Measurements from ENCODE around the gene HDC.

HDC gene, protein sequence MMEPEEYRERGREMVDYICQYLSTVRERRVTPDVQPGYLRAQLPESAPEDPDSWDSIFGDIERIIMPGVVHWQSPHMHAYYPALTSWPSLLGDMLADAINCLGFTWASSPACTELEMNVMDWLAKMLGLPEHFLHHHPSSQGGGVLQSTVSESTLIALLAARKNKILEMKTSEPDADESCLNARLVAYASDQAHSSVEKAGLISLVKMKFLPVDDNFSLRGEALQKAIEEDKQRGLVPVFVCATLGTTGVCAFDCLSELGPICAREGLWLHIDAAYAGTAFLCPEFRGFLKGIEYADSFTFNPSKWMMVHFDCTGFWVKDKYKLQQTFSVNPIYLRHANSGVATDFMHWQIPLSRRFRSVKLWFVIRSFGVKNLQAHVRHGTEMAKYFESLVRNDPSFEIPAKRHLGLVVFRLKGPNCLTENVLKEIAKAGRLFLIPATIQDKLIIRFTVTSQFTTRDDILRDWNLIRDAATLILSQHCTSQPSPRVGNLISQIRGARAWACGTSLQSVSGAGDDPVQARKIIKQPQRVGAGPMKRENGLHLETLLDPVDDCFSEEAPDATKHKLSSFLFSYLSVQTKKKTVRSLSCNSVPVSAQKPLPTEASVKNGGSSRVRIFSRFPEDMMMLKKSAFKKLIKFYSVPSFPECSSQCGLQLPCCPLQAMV

DNA sequence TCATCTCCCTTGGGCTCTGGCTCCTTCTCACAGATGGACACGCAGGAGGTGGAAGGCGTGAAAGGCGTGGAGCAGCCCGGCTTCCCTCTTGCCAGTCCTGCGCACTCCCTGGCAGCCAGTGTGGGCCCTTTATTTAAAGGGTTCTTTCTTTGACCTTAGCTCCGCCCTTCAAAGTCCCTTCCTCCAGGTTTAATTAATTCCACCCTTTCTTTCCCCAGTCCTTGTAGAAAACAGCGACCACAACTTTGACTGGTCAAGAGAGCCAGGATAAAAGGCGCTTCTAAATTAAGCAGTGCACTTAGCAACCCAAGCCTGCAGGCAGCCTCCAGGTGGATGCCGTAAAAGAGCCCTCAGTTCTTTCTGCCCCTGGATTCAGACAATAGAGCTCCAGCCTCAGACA lies at the start of gene HDC:
HDC (minus strand) TSS at position 107 of the 400 bp plus-strand sequence; CDS start at position 4, 103 bp downstream.
- no peak for DNase-seq

DNA sequence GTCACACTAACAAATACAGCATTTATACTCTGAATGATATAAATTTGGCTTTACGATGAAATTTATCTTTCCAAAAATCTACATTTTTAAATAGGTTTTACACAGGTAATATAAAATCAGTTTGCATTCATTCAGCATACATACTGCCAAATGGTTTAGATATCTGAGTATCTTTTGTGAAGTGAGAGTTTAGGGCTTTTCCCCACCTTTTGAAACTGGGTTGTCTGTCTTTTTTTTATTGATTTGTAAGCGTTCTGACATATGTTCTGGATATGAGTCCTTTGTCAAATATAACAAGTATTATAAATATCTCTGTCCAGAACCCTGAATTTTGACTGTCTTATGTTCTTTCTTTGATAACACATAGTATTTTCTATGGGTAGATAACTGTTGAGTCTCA lies 47.1 kb upstream of the HDC start:
- no peak for DNase-seq

DNA sequence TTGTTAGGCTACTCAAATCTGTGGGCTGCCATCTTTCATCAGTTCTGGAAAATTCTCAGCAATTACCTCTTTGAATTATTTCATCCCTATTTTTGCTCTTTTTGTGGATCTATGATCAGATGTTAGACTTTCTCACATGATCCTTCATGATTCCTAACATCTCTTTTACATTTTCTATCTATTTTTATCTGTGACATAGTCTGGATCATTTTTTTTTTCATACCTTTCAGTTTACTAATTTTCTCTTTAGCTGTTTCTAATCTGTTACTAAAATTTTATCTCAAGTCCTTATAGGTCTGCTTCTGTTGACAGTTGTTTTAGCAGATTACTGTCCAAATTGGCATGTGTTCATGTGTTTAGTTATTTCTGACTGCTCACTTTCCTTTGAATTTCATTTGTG lies 42.3 kb upstream of the HDC start:
- DNase-seq: no peak

DNA sequence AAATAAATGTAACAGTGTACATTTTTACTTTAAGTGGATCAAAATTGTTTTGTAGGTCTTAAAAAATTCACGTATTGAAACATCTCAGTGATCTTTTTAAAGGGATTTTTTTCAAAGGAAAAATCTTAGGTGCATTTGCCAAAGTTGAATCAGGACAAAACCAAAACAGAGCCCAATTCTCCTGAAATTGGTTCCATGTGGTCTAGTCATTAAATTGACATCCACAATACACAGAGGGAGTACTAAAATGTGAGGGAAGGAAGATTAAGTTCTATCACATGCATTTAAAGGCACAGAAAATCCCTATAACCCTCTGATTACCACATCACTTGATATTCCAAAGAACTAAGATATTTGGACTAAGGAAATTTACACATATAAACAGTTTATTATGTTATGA lies 39.3 kb upstream of the HDC start:
- DNase-seq: no peak

DNA sequence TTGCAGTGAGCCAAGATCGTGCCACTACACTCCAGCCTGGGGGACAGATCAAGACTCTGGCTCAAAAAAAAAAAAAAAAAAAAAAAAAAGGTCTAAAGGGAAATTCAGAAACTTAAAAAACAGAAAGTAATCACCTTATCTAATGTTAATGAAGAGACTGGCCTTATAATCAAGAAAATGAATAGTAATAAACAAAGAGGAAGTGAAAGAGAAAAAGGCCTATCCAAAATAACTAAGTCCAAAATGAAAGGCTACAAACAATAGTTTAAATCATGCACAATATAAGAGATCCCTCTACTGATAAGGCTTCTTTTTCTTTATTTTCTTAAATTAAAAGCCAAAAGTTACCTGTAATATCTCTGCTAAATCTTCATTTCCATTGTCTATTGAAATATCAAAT lies 37.1 kb upstream of the HDC start:
- DNase-seq: no peak

DNA sequence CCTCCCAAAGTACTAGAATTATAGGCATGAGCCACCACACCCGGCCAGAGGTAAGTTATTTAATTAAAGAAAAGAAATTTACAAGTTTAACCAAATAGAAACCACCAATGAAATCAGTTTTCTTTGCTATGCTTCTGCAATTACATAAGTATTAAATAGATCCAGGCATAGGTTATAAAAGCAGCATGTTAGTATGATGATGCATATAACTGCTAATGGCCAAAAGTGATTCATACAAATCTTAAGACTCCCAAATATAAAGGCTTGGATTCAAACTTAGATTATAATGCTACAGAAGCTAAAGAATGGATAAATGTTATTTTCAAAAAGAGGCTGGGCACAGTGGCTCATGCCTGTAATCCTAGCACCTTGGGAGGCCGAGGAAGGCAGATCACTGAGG lies 32.8 kb upstream of the HDC start:
- no peak for DNase-seq

DNA sequence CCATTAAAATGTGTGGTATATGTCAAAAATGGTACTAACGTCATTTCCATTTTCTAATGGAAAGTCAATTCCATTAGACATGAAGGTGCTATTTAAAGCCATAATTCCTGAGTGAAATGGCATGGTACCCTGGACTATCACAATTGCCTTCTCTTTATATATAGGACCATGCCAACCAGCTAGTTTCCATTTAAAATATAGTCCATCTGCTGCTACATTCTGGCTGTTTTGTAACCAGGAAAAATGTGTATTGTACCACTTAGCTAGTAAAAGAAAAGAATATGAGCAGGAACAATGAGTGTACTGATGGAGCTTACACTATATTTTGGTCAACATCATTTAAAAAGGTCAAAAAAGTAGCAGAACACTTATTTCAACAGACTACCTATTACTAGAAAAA lies 30.4 kb upstream of the HDC start:
- DNase-seq: no peak

DNA sequence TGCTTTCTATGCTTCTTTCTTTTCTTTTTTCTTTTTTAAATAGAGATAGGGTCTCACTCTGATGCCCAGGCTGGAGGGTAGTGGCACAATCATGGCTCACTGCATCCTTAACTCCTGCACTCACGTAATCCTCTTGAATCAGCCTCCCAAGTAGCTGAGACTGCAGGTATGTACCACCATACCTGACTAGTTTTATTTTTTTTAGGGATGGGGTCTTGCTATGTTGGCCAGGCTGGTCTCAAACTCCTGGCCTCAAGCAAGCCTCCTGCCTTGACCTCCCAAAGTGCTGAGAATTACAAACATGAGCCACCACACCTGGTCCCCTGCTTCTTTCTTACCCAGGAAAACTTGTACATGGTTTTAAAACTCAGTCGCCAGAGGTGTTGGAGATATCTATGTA lies 24.2 kb upstream of the HDC start:
- no peak for DNase-seq

DNA sequence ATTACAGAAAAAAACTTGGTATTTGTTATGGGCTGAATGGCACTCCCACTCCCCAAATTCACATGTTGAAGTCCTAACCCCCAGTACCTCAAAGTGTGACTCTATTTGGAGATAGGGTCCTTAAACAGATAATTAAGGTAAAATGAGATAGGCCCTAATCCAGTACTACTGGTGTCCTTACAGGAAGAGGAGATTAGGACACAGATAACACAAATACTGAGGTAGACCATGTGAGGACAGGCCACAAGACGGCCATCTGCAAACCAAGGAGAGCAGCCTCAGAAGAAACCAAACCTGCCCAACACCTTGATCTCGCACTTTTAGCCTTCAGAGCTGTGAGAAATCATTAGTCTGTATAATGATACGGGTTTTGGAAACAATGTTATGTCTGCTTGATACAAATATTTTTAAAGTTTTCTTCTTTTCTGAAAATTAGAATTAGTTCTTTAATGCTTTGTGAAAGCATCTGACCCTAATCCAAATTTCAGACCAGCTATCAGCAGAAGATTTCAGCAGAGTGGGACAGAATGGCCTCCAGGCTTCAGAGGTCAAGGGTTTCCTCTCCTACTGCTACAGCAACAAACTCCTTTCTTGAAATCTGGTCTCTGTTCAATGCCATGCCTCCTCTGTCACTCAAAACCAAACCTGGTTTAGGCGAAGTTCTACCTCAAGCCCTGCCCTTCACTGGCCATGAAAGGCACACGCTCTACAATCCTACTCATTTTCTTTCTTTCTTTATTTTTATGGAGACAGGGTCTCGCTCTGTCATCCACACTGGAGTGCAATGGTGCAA lies 22.0 kb upstream of the HDC start:
- no peak for DNase-seq

DNA sequence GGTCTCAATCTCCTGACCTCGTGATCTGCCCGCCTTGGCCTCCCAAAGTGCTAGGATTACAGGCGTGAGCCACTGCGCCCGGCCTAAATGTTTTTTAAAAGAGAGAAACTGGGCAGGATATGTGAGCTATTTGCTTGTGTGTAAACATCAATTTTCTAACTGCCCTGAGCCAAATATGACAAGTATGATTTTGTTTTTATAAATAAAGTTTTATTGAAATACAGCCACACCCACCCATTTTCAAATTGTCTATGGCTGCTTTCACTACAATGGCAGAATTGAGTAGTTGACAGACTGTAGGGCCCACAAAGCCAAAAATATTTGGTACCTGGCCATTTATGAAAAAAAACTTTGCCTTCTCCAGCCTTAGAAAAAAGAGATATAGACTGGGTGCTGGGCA lies 15.9 kb upstream of the HDC start:
- DNase-seq: no peak

DNA sequence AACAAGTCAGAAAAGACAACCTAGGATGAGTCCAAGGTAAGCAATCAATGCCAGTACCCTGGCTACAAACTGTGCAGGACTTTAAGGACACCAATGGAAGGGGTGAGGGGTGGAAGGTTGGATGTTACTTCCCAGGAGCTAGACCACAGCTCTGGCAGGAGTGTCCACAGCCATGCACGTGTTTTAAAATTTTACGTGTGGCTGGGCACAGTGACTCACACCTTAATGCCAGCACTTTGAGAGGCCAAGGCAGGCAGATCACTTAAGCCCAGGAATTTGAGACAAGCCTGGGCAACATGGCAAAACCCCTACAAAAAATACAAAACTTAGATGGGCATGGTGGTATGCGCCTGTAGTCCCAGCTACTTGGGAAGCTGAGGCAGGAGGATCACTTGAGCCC lies 14.7 kb upstream of the HDC start:
- DNase-seq: no peak

DNA sequence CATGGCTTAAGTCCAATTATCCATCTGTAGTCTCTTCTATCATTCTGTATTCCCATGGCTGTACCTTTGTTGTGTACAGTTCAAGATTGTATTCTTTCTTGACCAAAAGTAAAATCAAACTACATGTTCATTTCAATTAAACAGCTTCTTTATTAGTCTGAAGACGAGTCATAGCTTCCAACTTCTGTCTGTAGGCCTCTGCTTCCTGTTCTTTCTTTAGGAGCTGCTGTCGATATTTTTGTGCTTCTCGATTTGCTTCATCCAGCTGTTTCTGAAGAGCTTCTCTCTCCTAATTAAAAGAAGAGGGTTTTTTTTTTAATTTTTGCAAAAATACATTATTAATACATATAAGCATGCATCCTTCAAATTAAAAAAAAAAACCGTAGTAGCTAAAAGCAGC lies 13.0 kb upstream of the HDC start:
- DNase-seq: no peak

DNA sequence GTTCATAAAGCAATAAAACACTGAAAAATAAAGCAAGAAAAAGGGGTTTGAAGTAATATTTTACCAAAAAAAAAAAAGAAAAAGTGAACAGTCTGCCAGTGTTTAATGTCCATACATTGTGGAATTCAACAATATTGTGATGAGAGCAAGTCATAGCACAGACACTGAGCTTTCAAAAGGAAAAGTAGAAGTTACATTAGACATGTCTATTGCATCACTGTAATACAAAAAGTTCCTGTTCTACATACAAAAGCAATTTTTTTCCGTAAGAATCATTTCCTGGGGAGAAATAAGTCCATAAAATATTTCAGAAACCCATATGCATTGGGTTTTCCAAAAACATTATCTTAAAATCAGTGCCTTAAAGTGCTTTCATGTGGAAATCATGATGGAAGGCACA lies 11.8 kb upstream of the HDC start:
- DNase-seq: no peak

DNA sequence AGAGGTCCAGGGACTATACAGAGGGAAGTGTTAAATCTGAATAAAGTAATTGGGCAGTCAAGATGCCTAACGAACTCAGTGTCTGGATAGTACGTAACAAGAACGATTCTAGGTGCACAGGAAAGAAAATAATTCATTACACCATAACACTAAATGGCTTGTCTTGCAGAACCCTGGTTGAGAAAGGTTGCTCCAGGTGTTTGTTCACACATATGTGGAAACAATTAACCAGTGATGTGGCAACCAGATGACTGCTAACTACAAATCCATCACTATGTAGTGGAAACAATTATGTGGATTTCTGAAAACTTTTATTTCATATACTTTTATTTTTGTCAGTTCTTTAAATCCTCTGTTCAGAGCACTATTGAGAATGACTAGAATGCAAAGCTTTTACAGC lies 10.4 kb upstream of the HDC start:
- DNase-seq: no peak

DNA sequence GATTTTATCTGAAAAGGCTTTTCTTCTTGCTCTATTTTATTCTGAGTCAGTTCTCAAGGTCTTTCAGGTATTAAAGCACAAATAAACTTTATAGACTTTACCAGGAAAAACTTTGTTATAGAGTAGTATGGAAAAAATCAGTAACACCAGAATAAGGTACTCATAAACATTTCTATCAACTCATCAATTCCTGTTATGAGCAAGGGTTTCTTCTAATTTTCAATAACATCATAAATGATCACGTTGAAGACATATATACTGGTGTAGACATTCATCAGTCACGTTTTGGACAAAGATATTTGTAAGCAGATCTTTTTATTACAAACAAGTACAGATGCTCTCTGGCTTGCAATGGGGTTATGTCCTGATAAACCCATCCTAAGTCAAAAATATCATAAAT lies 9.6 kb upstream of the HDC start:
- no peak for DNase-seq

DNA sequence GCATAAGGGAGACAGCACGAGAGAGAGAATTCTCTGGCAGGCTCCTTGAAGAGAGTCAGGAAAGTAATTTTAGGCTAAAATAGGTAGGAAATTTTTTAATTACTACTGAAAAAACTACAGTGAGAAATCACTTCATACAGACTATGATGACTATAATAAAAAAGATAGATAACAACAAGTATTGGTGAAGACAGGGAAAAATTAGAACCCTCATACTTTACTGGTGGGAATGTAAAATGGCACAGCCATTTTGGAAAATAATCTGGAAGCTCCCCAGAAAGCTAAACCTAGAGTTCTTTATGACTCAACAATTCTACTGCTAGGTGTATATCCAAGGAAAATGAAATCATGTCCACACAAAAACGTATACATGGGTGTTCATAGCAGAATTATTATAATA lies 2.1 kb upstream of the HDC start:
- DNase-seq: no peak

DNA sequence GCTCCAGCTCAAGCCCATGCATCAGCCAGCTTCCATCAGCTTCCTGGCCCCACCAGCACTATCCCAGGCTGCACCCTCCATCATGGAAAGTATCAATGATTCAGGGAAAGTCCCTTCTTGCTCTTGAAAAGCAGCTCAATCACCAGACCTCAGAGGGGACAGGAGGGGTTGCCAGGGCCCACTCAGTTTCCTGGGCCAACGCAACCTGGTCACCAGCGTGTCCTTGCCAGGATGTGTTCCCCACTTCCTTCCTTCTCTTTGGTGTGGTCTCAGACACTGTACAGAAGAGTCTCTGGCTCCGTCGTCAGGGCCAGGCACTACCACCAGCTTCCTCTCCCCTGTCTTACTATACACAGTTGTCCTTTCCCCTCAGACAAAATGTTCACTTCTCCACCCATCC lies 3.0 kb downstream of the HDC start:
- DNase-seq: peak; percentile 75

DNA sequence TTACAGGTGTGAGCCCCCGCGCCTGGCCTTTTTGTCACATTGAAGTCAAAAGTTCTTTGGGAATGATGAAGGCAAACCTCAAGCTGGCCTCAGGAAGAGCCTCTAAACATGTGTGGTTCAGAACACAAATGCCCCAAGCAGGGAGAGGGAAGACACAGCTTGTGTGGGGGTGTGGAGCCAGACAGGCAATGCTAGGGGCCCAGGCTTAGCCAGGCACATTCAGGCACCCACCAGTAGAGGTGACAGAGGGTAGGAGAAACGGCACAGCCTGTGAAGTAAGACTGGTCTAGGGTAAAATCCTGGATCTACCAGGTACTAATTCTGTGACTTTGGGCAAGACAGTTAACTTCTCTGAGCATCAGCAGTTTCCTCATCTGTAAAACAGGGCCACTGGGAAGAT lies 3.5 kb downstream of the HDC start:
- DNase-seq: no peak

DNA sequence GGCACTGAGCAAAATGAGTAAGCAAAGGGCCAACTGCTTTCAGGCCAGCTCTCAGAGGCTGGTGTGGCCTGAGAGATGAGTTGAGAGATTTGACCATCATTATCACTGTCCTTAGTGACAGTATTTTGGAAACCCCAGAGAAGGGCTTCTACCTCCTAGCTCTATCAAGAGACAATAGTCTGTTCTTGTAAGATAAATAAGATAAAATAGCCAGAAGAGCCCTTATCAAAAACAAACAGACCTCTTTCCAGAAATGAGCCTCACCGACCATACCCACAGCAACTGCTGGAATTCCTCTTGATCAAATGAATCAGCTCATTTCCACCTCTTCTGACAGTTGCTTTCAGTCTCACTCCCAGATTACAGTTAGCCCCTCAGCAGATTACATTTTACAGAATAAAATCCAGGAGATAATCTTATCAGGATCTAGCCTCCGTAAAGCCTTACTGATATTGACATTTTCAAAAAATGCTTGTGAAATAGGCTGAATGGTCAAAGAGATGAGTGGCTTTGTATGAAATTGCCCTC lies 4.5 kb downstream of the HDC start:
- DNase-seq: no peak

DNA sequence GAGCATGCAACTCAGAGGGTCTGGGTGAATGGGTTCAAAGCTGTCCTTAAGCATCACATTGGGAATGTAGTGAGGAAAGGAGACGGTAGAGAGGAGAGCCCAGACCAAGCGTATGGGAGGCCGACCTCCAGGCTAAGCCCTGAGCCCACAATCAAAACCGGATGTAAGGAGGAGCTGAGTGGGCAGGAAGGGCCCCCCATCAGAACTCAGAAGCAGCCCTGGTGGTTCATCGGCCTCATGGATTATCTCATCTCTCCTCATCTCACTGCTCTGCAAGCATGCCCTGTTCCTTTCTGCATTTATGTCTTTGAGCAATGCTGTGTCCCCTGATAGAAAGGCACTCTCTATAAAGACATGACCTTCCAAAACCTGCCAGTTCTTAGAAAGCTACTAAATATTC lies 6.2 kb downstream of the HDC start:
- no peak for DNase-seq

DNA sequence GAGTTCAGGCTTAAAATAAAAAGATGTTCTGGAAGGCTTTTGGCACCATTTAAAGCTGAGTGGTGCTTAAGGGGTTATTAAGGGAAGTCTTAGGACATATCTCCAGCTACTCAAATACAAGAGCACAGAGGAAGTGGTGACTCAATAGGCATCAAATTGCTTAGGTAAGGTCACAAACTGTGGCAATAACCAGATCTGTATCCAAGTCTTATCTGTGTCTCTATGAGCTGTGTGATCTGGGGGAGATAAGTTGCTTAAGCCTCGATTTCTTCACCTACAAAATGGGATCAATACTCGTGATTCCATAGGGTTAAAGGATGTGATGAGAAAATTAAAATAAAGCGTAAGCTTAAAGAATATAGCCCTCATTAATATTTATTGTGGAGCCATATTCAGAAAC lies 7.6 kb downstream of the HDC start:
- no peak for DNase-seq

DNA sequence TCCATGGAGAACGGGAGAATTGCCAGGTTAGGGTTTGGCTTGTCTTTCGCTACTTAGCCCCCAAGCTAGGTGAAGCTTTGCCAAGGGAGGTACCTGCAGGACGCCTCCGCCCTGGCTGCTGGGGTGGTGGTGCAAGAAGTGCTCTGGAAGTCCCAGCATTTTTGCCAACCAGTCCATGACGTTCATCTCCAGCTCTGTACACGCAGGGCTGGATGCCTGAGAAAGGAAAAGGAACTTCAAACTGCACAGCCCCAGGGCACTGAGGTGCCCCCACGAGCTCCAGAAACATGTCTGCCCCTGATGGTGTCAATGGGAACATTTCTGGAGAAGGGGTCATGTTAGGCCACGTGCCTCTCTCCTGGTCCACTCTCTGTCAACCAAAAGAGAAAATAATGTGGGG lies 8.2 kb downstream of the HDC start:
- DNase-seq: no peak

DNA sequence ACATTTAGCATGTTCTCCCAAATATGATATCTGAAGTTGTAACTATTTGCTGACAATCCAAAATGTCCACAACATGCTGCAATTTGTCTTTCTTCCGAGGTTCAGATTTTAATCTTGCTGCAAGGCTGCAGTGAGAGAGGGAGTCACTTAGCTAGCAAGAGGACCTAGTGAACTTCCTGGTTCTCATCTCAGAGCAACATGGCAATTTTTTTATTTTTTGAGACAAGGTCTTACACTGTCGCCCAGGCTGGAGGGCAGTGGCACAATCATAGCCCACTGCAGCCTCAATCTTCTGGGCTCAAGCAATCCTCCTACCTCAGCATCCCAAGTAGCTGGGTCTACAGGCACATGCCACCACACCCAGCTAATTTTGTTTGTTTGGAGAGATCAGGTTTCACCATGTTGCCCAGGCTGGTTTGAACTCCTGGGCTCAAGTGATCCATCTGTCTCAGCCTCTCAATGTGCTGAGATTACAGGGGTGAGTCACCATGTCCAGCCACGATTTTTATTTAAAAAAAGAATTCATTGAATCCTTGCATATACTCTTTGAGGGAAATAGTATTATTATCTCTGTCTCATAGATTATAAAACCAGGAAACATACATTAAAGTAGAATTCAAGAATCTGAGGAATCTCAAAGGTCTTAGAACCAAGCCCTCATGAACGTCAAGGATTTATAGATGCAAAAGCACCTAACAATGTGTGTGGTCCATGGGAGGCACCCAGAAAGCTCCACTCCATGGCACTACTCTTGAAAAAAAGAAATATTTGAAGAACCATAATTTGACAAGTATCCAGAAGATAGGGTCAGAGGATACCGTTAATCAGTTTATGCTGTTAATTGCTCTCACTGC lies 9.1 kb downstream of the HDC start:
- no peak for DNase-seq

Measured in activated effector memory CD4-positive, alpha-beta T cell treated with anti-CD3 and anti-CD28 coated beads, Interleukin-2, amount 50 U/mL, for 16 hours (primary cell).